Parathyroid adenoma (tissue), 2 donors: ENCODE measurements around the gene S100A9.

Experiments
- H2AFZ ChIP-seq: fragments of 300-600 bp; sonication (generic); one replicate; pipeline ENCODE4 v1.7.0; 2017; ENCODE audit warnings: antibody characterized with exemption, mild to moderate bottlenecking
- H3K27ac ChIP-seq: fragments of 300-600 bp; sonication (generic); one replicate; pipeline ENCODE4 v1.7.0; 2017
- H3K27me3 ChIP-seq: fragments of 300-600 bp; sonication (generic); one replicate; pipeline ENCODE4 v1.7.0; 2017; ENCODE audit warnings: low read length; ENCODE audit not compliant: control insufficient read depth, insufficient read depth
- H3K36me3 ChIP-seq: fragments of 300-600 bp; sonication (generic); one replicate; pipeline ENCODE4 v1.7.0; 2017; ENCODE audit warnings: low read length; ENCODE audit not compliant: control insufficient read depth, insufficient read depth
- H3K4me1 ChIP-seq: fragments of 300-600 bp; sonication (generic); one replicate; pipeline ENCODE4 v1.7.0; 2017; ENCODE audit warnings: control low read depth
- H3K4me2 ChIP-seq: fragments of 300-600 bp; sonication (generic); one replicate; pipeline ENCODE4 v1.7.0; 2017; ENCODE audit warnings: low read length
- H3K4me3 ChIP-seq: fragments of 300-600 bp; sonication (generic); one replicate; pipeline ENCODE4 v1.7.0; 2017; ENCODE audit warnings: low read depth, low read length
- H3K79me2 ChIP-seq: fragments of 300-600 bp; sonication (generic); one replicate; pipeline ENCODE4 v1.7.0; 2017; ENCODE audit warnings: control low read depth
- H3K9ac ChIP-seq: fragments of 300-600 bp; sonication (generic); one replicate; pipeline ENCODE4 v1.7.0; 2017; ENCODE audit warnings: mild to moderate bottlenecking
- H3K9me3 ChIP-seq: fragments of 300-600 bp; sonication (generic); one replicate; pipeline ENCODE4 v1.7.0; 2017; ENCODE audit warnings: low read length; ENCODE audit not compliant: control insufficient read depth
- CTCF ChIP-seq: fragments of 300-600 bp; sonication (generic); IDR thresholded peaks from one replicate; pipeline ENCODE4 v1.7.0; 2017; ENCODE audit warnings: antibody characterized with exemption, mild to moderate bottlenecking
- donor health status: primary hyperparathyroidism.

The S100A9 gene

GRCh38 chr1:153324912-153325311 lies 32.7 kb upstream of the S100A9 start:
- Histone ChIP-seq H3K9ac (no peak overlapping the region), H3K9me3 (no peaks in the 10 kb centered on the region)

GRCh38 chr1:153333902-153334301 lies 23.8 kb upstream of the S100A9 start:
- no peak overlapping the region for H3K9ac ChIP-seq
- no peaks in the 10 kb centered on the region for H3K36me3 ChIP-seq
- no peaks in the 10 kb centered on the region for H3K79me2 ChIP-seq
- H2AFZ ChIP-seq: no peak overlapping the region
- H3K4me2 ChIP-seq: no peak overlapping the region
- H3K27me3 ChIP-seq: no peaks in the 10 kb centered on the region
- no peak overlapping the region for H3K4me3 ChIP-seq
- H3K4me1 ChIP-seq: no peaks in the 10 kb centered on the region
- no peak overlapping the region for H3K27ac ChIP-seq
- TF ChIP-seq CTCF: no peak
- no peaks in the 10 kb centered on the region for H3K9me3 ChIP-seq

More at GRCh38 chr1:153324912-153325311, 32.7 kb upstream of the S100A9 start:
- TF ChIP-seq CTCF: no peak
- Histone ChIP-seq H3K4me1 (no peaks in the 10 kb centered on the region), H3K36me3 (no peaks in the 10 kb centered on the region), H3K4me2 (no peak overlapping the region), H3K4me3 (no peak overlapping the region), H2AFZ (no peak overlapping the region), H3K27ac (no peak overlapping the region), H3K79me2 (no peaks in the 10 kb centered on the region), H3K27me3 (no peaks in the 10 kb centered on the region)

- Histone ChIP-seq H3K9ac (no peak overlapping the region), H3K4me2 (no peak overlapping the region), H3K9me3 (no peaks in the 10 kb centered on the region), H3K4me1 (no peaks in the 10 kb centered on the region), H2AFZ (no peak overlapping the region), H3K79me2 (no peaks in the 10 kb centered on the region), H3K27ac (no peak overlapping the region), H3K36me3 (no peaks in the 10 kb centered on the region), H3K27me3 (no peaks in the 10 kb centered on the region), H3K4me3 (no peak overlapping the region)
- TF ChIP-seq CTCF: no peak
Observed at GRCh38 chr1:153336650-153337049, 21.0 kb upstream of the S100A9 start.

GRCh38 chr1:153337980-153338853 lies 19.4 kb upstream of the S100A9 start:
- TF ChIP-seq CTCF: no peak
- Histone ChIP-seq H3K9ac (no peak overlapping the region), H2AFZ (no peak overlapping the region), H3K27me3 (no peaks in the 10 kb centered on the region), H3K79me2 (no peaks in the 10 kb centered on the region), H3K27ac (no peak overlapping the region), H3K4me2 (no peak overlapping the region), H3K9me3 (no peaks in the 10 kb centered on the region), H3K4me1 (no peaks in the 10 kb centered on the region), H3K4me3 (no peak overlapping the region), H3K36me3 (no peaks in the 10 kb centered on the region)

- no peaks in the 10 kb centered on the region for H3K79me2 ChIP-seq
- no peak for TF ChIP-seq CTCF
Observed at GRCh38 chr1:153339802-153340201, 17.9 kb upstream of the S100A9 start.

More at GRCh38 chr1:153339802-153340201, 17.9 kb upstream of the S100A9 start:
- Histone ChIP-seq H3K27me3 (no peaks in the 10 kb centered on the region), H3K4me3 (no peak overlapping the region), H3K36me3 (no peaks in the 10 kb centered on the region), H3K4me1 (no peaks in the 10 kb centered on the region), H3K9ac (no peak overlapping the region), H2AFZ (no peak overlapping the region), H3K4me2 (no peak overlapping the region), H3K27ac (no peak overlapping the region), H3K9me3 (no peaks in the 10 kb centered on the region)
